Activated CD8-positive, alpha-beta memory T cell treated with anti-CD3 and anti-CD28 coated beads, Interleukin-2, amount 10 ng/mL, durations not matched to agents 7 days and 5 days (primary cell): ENCODE measurements around the gene DOCK6. TPM values are rescaled to one million over a fixed set of nuclear protein-coding genes. Genes with fewer than 3 reads are reported as not detected.

Source experiments
- ATAC-seq: fragments of 150-1000 bp; cut with Tn5 transposase; one replicate; pipeline ENCODE4 v1.10.0; 2021; ENCODE audit warnings: moderate library complexity
- CTCF ChIA-PET: fragments of 350-600 bp; sonication (Branson Sonifier 250); formaldehyde crosslinking; loops from one replicate; lab custom pipeline; 2021; ENCODE audit warnings: antibody characterized with exemption; lab: Charles Lee
- DNase-seq: peaks from one replicate; pipeline ENCODE4 v3.0.0-alpha.2; 2020
- H3K27ac Mint-ChIP-seq: one replicate; pipeline ENCODE4 v1.8.0; 2021; ENCODE audit warnings: mild to moderate bottlenecking, mixed read lengths
- H3K27me3 Mint-ChIP-seq: one replicate; pipeline ENCODE4 v1.8.0; 2021; ENCODE audit warnings: mixed read lengths
- H3K36me3 Mint-ChIP-seq: one replicate; pipeline ENCODE4 v1.8.0; 2021; ENCODE audit warnings: mild to moderate bottlenecking, mixed read lengths
- H3K4me1 Mint-ChIP-seq: one replicate; pipeline ENCODE4 v1.8.0; 2021; ENCODE audit warnings: mixed read lengths
- H3K4me3 Mint-ChIP-seq: one replicate; pipeline ENCODE4 v1.8.0; 2021; ENCODE audit warnings: mild to moderate bottlenecking, moderate library complexity, mixed read lengths
- H3K9me3 Mint-ChIP-seq: one replicate; pipeline ENCODE4 v1.8.0; 2022; ENCODE audit warnings: low read depth, mixed read lengths
- total RNA-seq, 2 experiments: library from RNA; stranded (reverse); gene quantifications; one replicate each; pipeline ENCODE4 v1.2.3, GENCODE V29; 2021

DOCK6 gene
- total RNA-seq, 2 experiments from 2014 or later, result 0.58 to 0.70 TPM

- DNase-seq, result no peak
- peaks cover 8% of the 10 kb centered on the region for H3K27me3 Mint-ChIP-seq
- CTCF ChIA-PET, result no interaction called here
- no peaks in the 10 kb centered on the region for H3K4me1 Mint-ChIP-seq
- no peaks in the 10 kb centered on the region for H3K36me3 Mint-ChIP-seq
- H3K27ac Mint-ChIP-seq, result no peak overlapping the region
- no peak overlapping the region for H3K4me3 Mint-ChIP-seq
- H3K9me3 Mint-ChIP-seq, result no peaks in the 10 kb centered on the region
- ATAC-seq, result no peak
Measured at GRCh38 chr19:11251650-11252314, 10.5 kb downstream of the DOCK6 start.

GRCh38 chr19:11251217-11251616, 11.1 kb downstream of the DOCK6 start:
- Mint-ChIP-seq H3K27ac (no peak overlapping the region), H3K9me3 (no peaks in the 10 kb centered on the region), H3K36me3 (no peaks in the 10 kb centered on the region), H3K27me3 (peaks cover 11% of the 10 kb centered on the region), H3K4me3 (no peak overlapping the region), H3K4me1 (no peaks in the 10 kb centered on the region)
- DNase-seq (no peak), ATAC-seq (no peak)
- CTCF ChIA-PET, result no interaction called here

DNA sequence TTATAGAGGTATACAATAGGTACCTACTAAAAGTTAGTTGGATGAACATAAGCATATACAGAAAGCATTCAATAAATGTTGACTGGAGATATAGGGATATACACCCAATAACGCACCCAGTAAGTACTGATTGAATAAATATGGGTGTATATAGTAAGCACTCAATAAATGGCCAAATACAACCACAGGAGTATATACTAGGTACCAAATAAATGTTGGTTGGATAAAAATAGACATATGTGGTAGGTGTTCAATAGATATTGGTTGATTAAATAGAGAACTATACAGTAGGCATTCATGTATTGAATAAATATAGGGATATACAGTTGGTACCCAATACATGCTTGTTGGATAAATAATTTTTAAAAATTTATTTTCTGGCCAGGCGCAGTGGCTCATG, 13.5 kb downstream of the DOCK6 start:
- Mint-ChIP-seq H3K9me3 (no peaks in the 10 kb centered on the region), H3K4me1 (no peaks in the 10 kb centered on the region)

GRCh38 chr19:11247934-11248333, 14.4 kb downstream of the DOCK6 start:
- Mint-ChIP-seq H3K9me3 (no peaks in the 10 kb centered on the region), H3K4me1 (peaks cover 2% of the 10 kb centered on the region), H3K4me3 (no peak overlapping the region), H3K36me3 (no peaks in the 10 kb centered on the region), H3K27ac (no peak overlapping the region), H3K27me3 (peaks cover 7% of the 10 kb centered on the region)
- DNase-seq, result no peak
- CTCF ChIA-PET, result no interaction called here
- no peak for ATAC-seq

More for the DNA sequence above, 13.5 kb downstream of the DOCK6 start:
- Mint-ChIP-seq H3K4me3 (no peak overlapping the region), H3K36me3 (no peaks in the 10 kb centered on the region), H3K27ac (no peak overlapping the region), H3K27me3 (peaks cover 6% of the 10 kb centered on the region)
- ATAC-seq (no peak), DNase-seq (no peak)
- CTCF ChIA-PET, result no interaction called here

GRCh38 chr19:11247391-11247790, 14.9 kb downstream of the DOCK6 start:
- Mint-ChIP-seq H3K4me1 (peaks cover 2% of the 10 kb centered on the region), H3K27me3 (peaks cover 7% of the 10 kb centered on the region), H3K4me3 (no peak overlapping the region), H3K27ac (no peak overlapping the region), H3K36me3 (no peaks in the 10 kb centered on the region), H3K9me3 (no peaks in the 10 kb centered on the region)
- CTCF ChIA-PET, result interaction anchor here (0.7 kb wide), 1 partner anchor 128 kb away, joined by 3 read pairs; no protein-coding TSS in a partner anchor
- no peak for DNase-seq
- no peak for ATAC-seq

DNA sequence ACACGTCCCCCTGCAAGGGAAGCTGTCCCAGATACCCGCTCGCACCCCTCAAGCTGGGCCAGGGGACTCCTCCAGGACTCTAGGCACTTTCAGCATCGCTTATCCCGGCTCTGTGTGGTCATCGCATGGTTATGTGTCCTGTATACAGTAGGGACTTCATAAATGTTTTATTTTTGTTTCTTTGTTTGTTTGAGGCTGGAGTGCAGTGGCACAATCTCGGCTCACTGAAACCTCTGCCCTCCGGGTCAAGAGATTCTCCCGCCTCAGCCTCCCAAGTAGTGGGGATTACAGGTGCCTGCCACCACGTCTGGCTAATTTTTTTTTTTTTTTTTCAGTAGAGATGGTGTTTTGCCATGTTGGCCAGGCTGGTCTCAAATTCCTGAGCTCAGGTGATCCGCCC, 15.4 kb downstream of the DOCK6 start:
- Mint-ChIP-seq H3K4me3 (no peak overlapping the region), H3K36me3 (no peaks in the 10 kb centered on the region), H3K27me3 (peaks cover 7% of the 10 kb centered on the region), H3K4me1 (peaks cover 2% of the 10 kb centered on the region), H3K9me3 (no peaks in the 10 kb centered on the region), H3K27ac (no peak overlapping the region)
- ATAC-seq (no peak), DNase-seq (no peak)
- CTCF ChIA-PET, result interaction anchor here (0.7 kb wide), 1 partner anchor 128 kb away, joined by 3 read pairs; no protein-coding TSS in a partner anchor

DNA sequence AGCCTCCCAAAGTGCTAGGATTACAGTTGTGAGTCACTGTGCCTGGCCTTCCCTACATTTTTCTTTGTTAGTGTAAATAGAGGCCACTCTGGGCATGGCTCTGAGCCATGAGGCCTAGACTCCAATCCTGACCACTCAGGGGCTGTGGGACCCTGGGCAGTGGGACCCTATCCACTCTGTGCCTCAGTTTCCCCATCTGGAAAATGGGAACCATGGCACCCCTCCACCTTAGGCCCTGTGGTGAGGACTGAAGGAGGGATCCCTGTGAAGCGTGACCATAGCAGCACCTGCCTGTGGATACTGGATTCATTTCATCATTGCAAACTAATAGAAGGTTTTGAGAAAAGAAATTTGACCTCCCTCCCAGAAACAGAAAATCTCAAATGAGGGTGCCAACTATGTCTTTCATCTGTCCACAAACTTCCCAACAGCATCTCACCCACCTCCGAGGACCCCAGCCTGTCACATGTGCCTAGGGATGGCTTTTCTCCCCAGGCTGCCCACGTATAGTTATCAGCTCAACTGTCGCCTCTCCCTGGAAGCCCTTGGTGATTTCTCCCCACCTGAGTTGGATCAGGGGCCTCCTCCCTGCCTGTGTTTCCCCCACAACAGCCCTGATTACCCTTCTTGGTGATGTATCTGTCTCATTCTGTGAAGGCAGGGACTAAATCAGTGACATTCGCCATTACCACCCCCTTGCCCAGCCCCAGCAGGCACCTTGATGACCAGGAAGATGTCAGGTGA, 17.3 kb downstream of the DOCK6 start:
- ATAC-seq (no peak), DNase-seq (no peak)
- CTCF ChIA-PET, result interaction anchor here (1.3 kb wide), 1 partner anchor 21 kb away, joined by 4 read pairs; no protein-coding TSS in a partner anchor
- Mint-ChIP-seq H3K9me3 (no peaks in the 10 kb centered on the region), H3K27me3 (peaks cover 7% of the 10 kb centered on the region), H3K4me1 (peaks cover 2% of the 10 kb centered on the region), H3K4me3 (no peak overlapping the region), H3K27ac (no peak overlapping the region), H3K36me3 (no peaks in the 10 kb centered on the region)

GRCh38 chr19:11243798-11244169, 18.5 kb downstream of the DOCK6 start:
- H3K4me1 Mint-ChIP-seq, result peaks cover 2% of the 10 kb centered on the region
- CTCF ChIA-PET, result interaction anchor here (0.9 to 1.3 kb wide), 8 partner anchors 13 to 230 kb away, joined by 3 to 4 read pairs (median 3); no protein-coding TSS in a partner anchor
- no peak overlapping the region for H3K27ac Mint-ChIP-seq
- H3K36me3 Mint-ChIP-seq, result no peaks in the 10 kb centered on the region
- no peak for DNase-seq
- H3K9me3 Mint-ChIP-seq, result no peaks in the 10 kb centered on the region
- ATAC-seq, result peak; percentile 15
- no peak overlapping the region for H3K4me3 Mint-ChIP-seq
- H3K27me3 Mint-ChIP-seq, result peaks cover 7% of the 10 kb centered on the region

DNA sequence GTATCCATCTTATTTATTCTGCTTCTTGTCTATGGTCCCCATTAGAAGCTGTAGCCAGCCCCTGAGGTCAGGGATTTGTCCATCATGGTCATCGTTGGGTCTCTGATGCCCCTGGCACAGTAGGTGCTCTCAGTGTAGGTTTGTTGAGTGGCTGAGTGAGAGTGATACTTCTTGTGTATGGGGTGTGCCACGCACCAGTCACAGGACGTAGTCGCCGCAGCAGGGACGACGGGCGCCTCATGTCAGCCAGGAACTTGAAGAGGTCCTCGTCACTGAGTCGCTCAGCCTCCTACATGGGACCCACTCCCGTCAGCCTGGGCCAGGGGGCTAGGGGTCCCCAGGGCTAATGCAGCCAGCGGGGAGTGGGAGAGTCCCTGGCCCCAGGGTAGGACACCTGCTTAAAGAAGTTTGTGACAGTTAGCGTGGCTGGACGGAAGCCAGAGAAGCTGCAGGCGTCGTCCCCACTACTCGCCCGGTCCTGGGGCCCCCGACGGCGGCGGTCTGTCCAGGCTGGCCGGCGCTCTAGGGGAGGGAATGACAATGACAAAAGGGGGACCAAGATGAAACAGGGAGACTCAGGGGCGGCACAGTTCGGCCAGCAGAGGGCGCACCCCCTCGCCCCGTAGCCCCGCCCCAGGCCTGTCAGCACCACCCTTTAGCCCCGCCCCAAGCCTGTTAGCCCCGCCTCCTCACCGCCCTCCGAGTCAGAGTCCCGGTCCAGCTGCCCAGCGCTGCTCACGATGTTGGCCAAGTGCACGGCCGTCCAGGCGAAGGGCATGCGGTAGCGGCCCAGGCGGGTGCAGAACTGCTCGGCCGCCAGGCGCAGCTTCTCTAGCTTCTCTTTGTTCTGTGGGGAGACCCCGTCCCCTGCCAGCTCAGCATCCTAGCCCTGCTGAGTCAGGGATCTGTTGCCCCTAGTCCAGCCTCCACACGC, 19.2 kb downstream of the DOCK6 start:
- H3K27ac Mint-ChIP-seq, result no peak overlapping the region
- DNase-seq, result peak; percentile 88
- no peaks in the 10 kb centered on the region for H3K9me3 Mint-ChIP-seq
- H3K27me3 Mint-ChIP-seq, result peaks cover 7% of the 10 kb centered on the region
- ATAC-seq, result peak; percentile 97
- no peak overlapping the region for H3K4me3 Mint-ChIP-seq
- H3K36me3 Mint-ChIP-seq, result no peaks in the 10 kb centered on the region
- peaks cover 2% of the 10 kb centered on the region for H3K4me1 Mint-ChIP-seq
- CTCF ChIA-PET, result interaction anchor here (0.9 to 1.3 kb wide), 9 partner anchors 13 to 231 kb away, joined by 3 to 4 read pairs (median 3); no protein-coding TSS in a partner anchor

- Mint-ChIP-seq H3K27ac (no peak overlapping the region), H3K27me3 (peaks cover 7% of the 10 kb centered on the region), H3K9me3 (no peaks in the 10 kb centered on the region), H3K4me1 (peaks cover 2% of the 10 kb centered on the region), H3K36me3 (no peaks in the 10 kb centered on the region), H3K4me3 (no peak overlapping the region)
- CTCF ChIA-PET, result interaction anchor here (0.7 to 1.4 kb wide), 3 partner anchors 11 to 240 kb away, joined by 3 read pairs; no protein-coding TSS in a partner anchor
- ATAC-seq, result no peak
- no peak for DNase-seq
Measured at GRCh38 chr19:11242025-11242424, 20.3 kb downstream of the DOCK6 start.

GRCh38 chr19:11240008-11240444, 22.3 kb downstream of the DOCK6 start:
- Mint-ChIP-seq H3K4me1 (peaks cover 2% of the 10 kb centered on the region), H3K36me3 (no peaks in the 10 kb centered on the region), H3K27ac (no peak overlapping the region), H3K27me3 (peaks cover 3% of the 10 kb centered on the region), H3K9me3 (no peaks in the 10 kb centered on the region), H3K4me3 (no peak overlapping the region)
- no peak for ATAC-seq
- DNase-seq, result no peak
- CTCF ChIA-PET, result no interaction called here

GRCh38 chr19:11239377-11240000, 22.8 kb downstream of the DOCK6 start, which contains the start of gene ANGPTL8:
ANGPTL8 (plus strand) TSS chr19:11239619; CDS start chr19:11239638, 19 bp downstream.
- CTCF ChIA-PET, result interaction anchor here (1.0 kb wide), 1 partner anchor 243 kb away, joined by 3 read pairs; no protein-coding TSS in a partner anchor
- H3K4me1 Mint-ChIP-seq, result peaks cover 2% of the 10 kb centered on the region

More at GRCh38 chr19:11239377-11240000, 22.8 kb downstream of the DOCK6 start, which contains the start of gene ANGPTL8:
- Mint-ChIP-seq H3K4me3 (no peak within 1 kb of the TSS), H3K27ac (no peak within 1 kb of the TSS), H3K27me3 (peaks cover 2% of the 10 kb centered on the region), H3K9me3 (no peaks in the 10 kb centered on the region), H3K36me3 (no peaks in the 10 kb centered on the region)
- no peak for DNase-seq
- no peak for ATAC-seq
